Naive B cell (primary cell): ENCODE results near the gene CEP162. TPM values are rescaled to one million over a fixed set of nuclear protein-coding genes. Genes with fewer than 3 reads are reported as not detected.

Source experiments
- ATAC-seq, 2 donors: fragments of 150-1000 bp; cut with Tn5 transposase; 2 replicates each; pipeline ENCODE4 v1.10.0; 2021; ENCODE audit warnings: low read depth in 2 of 2, mild to moderate bottlenecking in 2 of 2, moderate library complexity in 2 of 2
- DNase-seq: peaks from one replicate; pipeline ENCODE4 v3.0.0; 2022
- H3K27ac Mint-ChIP-seq, 6 donors: one replicate each; pipeline ENCODE4 v1.8.0; 2020 to 2022; ENCODE audit warnings: mild to moderate bottlenecking in 6 of 6, mixed read lengths in 6 of 6, moderate library complexity in 5 of 6, inconsistent platforms in 2 of 6
- H3K27me3 Mint-ChIP-seq, 3 donors: one replicate each; pipeline ENCODE4 v1.8.0; 2021 to 2022; ENCODE audit warnings: mixed read lengths in 3 of 3, mild to moderate bottlenecking in 1 of 3
- H3K36me3 Mint-ChIP-seq, 2 donors: one replicate each; pipeline ENCODE4 v1.8.0; 2020 to 2022; ENCODE audit warnings: mixed read lengths in 2 of 2, inconsistent platforms in 1 of 2, mild to moderate bottlenecking in 1 of 2
- H3K4me1 Mint-ChIP-seq, 3 donors: one replicate each; pipeline ENCODE4 v1.8.0; 2020 to 2022; ENCODE audit warnings: mixed read lengths in 3 of 3, inconsistent platforms in 1 of 3, mild to moderate bottlenecking in 1 of 3, moderate library complexity in 1 of 3
- H3K4me3 Mint-ChIP-seq, 8 donors: one replicate each; pipeline ENCODE4 v1.8.0; 2020 to 2022; ENCODE audit warnings: mild to moderate bottlenecking in 8 of 8, mixed read lengths in 8 of 8, moderate library complexity in 8 of 8, inconsistent platforms in 2 of 8
- H3K9me3 Mint-ChIP-seq, 7 donors: one replicate each; pipeline ENCODE4 v1.8.0; 2020 to 2022; ENCODE audit warnings: mixed read lengths in 7 of 7, mild to moderate bottlenecking in 5 of 7, inconsistent platforms in 2 of 7, moderate library complexity in 1 of 7
- polyA plus RNA-seq, 6 donors: library from polyadenylated mRNA; unstranded; fragments of 300-500 nt; fragmentation: Illumina TruSeq; gene quantifications; one replicate each; pipeline ENCODE4 v1.2.3, GENCODE V29; 2021; ENCODE audit warnings: low read depth in 6 of 6

Gene CEP162
- polyA plus RNA-seq = 1 to 10 TPM; 2.4 to 7.7 (median 5.6) TPM

GRCh38 chr6:84227434-84228197, at the start of gene CEP162:
Gene CEP162, minus strand, starts transcription at chr6:84227643. Its CDS starts 1,250 bp downstream, at chr6:84226393.
- Mint-ChIP-seq H3K4me3 (peak within 1 kb of the TSS; percentile 88 to 100 (median 98)), H3K9me3 (no peaks in the 10 kb centered on the region), H3K27ac (peak within 1 kb of the TSS; percentile 73 to 97 (median 96)), H3K27me3 (peaks cover 9 to 12% (median 9%) of the 10 kb centered on the region in 3 donors), H3K36me3 (no peaks in the 10 kb centered on the region), H3K4me1 (peaks cover 11 to 21% (median 16%) of the 10 kb centered on the region in 3 donors)
- DNase-seq (peak; percentile 90), ATAC-seq (peak; percentile 89 to 91)

GRCh38 chr6:84274856-84275255, 47.4 kb upstream of the CEP162 start:
- no peak for ATAC-seq
- peaks cover 7 to 27% (median 15%) of the 10 kb centered on the region in 3 donors for H3K27me3 Mint-ChIP-seq
- H3K4me1 Mint-ChIP-seq = no peaks in the 10 kb centered on the region
- H3K27ac Mint-ChIP-seq = no peak overlapping the region
- peaks cover 0 to 2% (median 0%) of the 10 kb centered on the region in 7 donors for H3K9me3 Mint-ChIP-seq
- no peaks in the 10 kb centered on the region for H3K36me3 Mint-ChIP-seq
- no peak for DNase-seq
- no peak overlapping the region for H3K4me3 Mint-ChIP-seq

GRCh38 chr6:84273048-84273809, 45.8 kb upstream of the CEP162 start:
- ATAC-seq = no peak
- Mint-ChIP-seq H3K9me3 (peaks cover 0 to 2% (median 0%) of the 10 kb centered on the region in 7 donors), H3K27me3 (peaks cover 7 to 35% (median 15%) of the 10 kb centered on the region in 3 donors), H3K4me3 (no peak overlapping the region), H3K36me3 (no peaks in the 10 kb centered on the region), H3K4me1 (no peaks in the 10 kb centered on the region), H3K27ac (no peak overlapping the region)
- no peak for DNase-seq

- no peak overlapping the region for H3K27ac Mint-ChIP-seq
- no peak overlapping the region for H3K4me3 Mint-ChIP-seq
- peaks cover 7 to 35% (median 15%) of the 10 kb centered on the region in 3 donors for H3K27me3 Mint-ChIP-seq
- H3K4me1 Mint-ChIP-seq = no peaks in the 10 kb centered on the region
- ATAC-seq = no peak
- no peak for DNase-seq
- peaks cover 0 to 2% (median 0%) of the 10 kb centered on the region in 7 donors for H3K9me3 Mint-ChIP-seq
- H3K36me3 Mint-ChIP-seq = no peaks in the 10 kb centered on the region
These were observed 44.9 kb upstream of the CEP162 start for GRCh38 chr6:84272298-84272697.

GRCh38 chr6:84271061-84271716, 43.7 kb upstream of the CEP162 start:
- Mint-ChIP-seq H3K27ac (no peak overlapping the region), H3K9me3 (peaks cover 0 to under 1% (median 0%) of the 10 kb centered on the region in 7 donors), H3K4me1 (no peaks in the 10 kb centered on the region), H3K27me3 (peaks cover 7 to 36% (median 13%) of the 10 kb centered on the region in 3 donors), H3K4me3 (no peak overlapping the region), H3K36me3 (no peaks in the 10 kb centered on the region)
- DNase-seq (no peak), ATAC-seq (no peak)

- Mint-ChIP-seq H3K27ac (no peak overlapping the region), H3K36me3 (no peaks in the 10 kb centered on the region), H3K27me3 (peaks cover 12 to 47% (median 12%) of the 10 kb centered on the region in 3 donors)
These were observed 42.7 kb upstream of the CEP162 start for GRCh38 chr6:84269947-84270733.

GRCh38 chr6:84268781-84269180, 41.3 kb upstream of the CEP162 start:
- no peak for ATAC-seq
- H3K27ac Mint-ChIP-seq = no peak overlapping the region
- H3K4me3 Mint-ChIP-seq = no peak overlapping the region
- H3K9me3 Mint-ChIP-seq = peaks cover 0 to 3% (median 0%) of the 10 kb centered on the region in 7 donors
- no peaks in the 10 kb centered on the region for H3K4me1 Mint-ChIP-seq
- peaks cover 9 to 45% (median 12%) of the 10 kb centered on the region in 3 donors for H3K27me3 Mint-ChIP-seq
- DNase-seq = no peak
- no peaks in the 10 kb centered on the region for H3K36me3 Mint-ChIP-seq

More at GRCh38 chr6:84269947-84270733, 42.7 kb upstream of the CEP162 start:
- Mint-ChIP-seq H3K4me3 (no peak overlapping the region), H3K4me1 (no peaks in the 10 kb centered on the region), H3K9me3 (peaks cover 0 to 3% (median 0%) of the 10 kb centered on the region in 7 donors)
- DNase-seq = no peak
- no peak for ATAC-seq

- Mint-ChIP-seq H3K36me3 (no peaks in the 10 kb centered on the region), H3K4me1 (no peaks in the 10 kb centered on the region), H3K27ac (no peak overlapping the region), H3K27me3 (peaks cover 6 to 20% (median 15%) of the 10 kb centered on the region in 3 donors), H3K9me3 (peaks cover 0 to 4% (median 0%) of the 10 kb centered on the region in 7 donors), H3K4me3 (no peak overlapping the region)
- ATAC-seq (no peak), DNase-seq (no peak)
These were observed 36.1 kb upstream of the CEP162 start for GRCh38 chr6:84263557-84263956.

- H3K4me3 Mint-ChIP-seq = no peak overlapping the region
- H3K36me3 Mint-ChIP-seq = no peaks in the 10 kb centered on the region
- no peak overlapping the region for H3K27ac Mint-ChIP-seq
- ATAC-seq (no peak), DNase-seq (no peak)
- peaks cover 12 to 19% (median 15%) of the 10 kb centered on the region in 3 donors for H3K27me3 Mint-ChIP-seq
- H3K9me3 Mint-ChIP-seq = peaks cover 0 to 4% (median 0%) of the 10 kb centered on the region in 7 donors
- H3K4me1 Mint-ChIP-seq = no peaks in the 10 kb centered on the region
These were observed 33.5 kb upstream of the CEP162 start for GRCh38 chr6:84260926-84261325.

GRCh38 chr6:84260196-84260595, 32.8 kb upstream of the CEP162 start:
- Mint-ChIP-seq H3K36me3 (no peaks in the 10 kb centered on the region), H3K4me3 (no peak overlapping the region), H3K9me3 (peaks cover 0 to 2% (median 0%) of the 10 kb centered on the region in 7 donors), H3K27ac (no peak overlapping the region), H3K4me1 (no peaks in the 10 kb centered on the region), H3K27me3 (peaks cover 7 to 16% (median 10%) of the 10 kb centered on the region in 3 donors)
- ATAC-seq = no peak
- DNase-seq = no peak

GRCh38 chr6:84258866-84259265, 31.4 kb upstream of the CEP162 start:
- peak overlapping the region in 1 of 6 donors; percentile 14 for H3K27ac Mint-ChIP-seq
- no peaks in the 10 kb centered on the region for H3K36me3 Mint-ChIP-seq
- ATAC-seq (no peak), DNase-seq (no peak)
- peaks cover 0 to 2% (median 0%) of the 10 kb centered on the region in 7 donors for H3K9me3 Mint-ChIP-seq
- no peak overlapping the region for H3K4me3 Mint-ChIP-seq
- H3K27me3 Mint-ChIP-seq = peaks cover 6 to 23% (median 18%) of the 10 kb centered on the region in 3 donors
- no peaks in the 10 kb centered on the region for H3K4me1 Mint-ChIP-seq

GRCh38 chr6:84258268-84258667, 30.8 kb upstream of the CEP162 start:
- DNase-seq (no peak), ATAC-seq (no peak)
- Mint-ChIP-seq H3K27me3 (peaks cover 12 to 29% (median 23%) of the 10 kb centered on the region in 3 donors), H3K27ac (no peak overlapping the region), H3K9me3 (no peaks in the 10 kb centered on the region), H3K36me3 (no peaks in the 10 kb centered on the region), H3K4me3 (no peak overlapping the region), H3K4me1 (no peaks in the 10 kb centered on the region)
